Upper lobe of left lung (tissue), 4 donors: ENCODE measurements around the gene IGSF5.

ENCODE experiments used
- POLR2AphosphoS5 ChIP-seq, 2 donors: sonication (generic); formaldehyde crosslinking; IDR thresholded peaks; one replicate each; pipeline ENCODE4 v1.5.1; 2017; ENCODE audit warnings: antibody characterized with exemption in 2 of 2
- TF ChIP-seq, protein P1 (sequence below), 6 experiments: fragments of 450-650 bp in 4 of 6; fragments of 200-600 bp in 2 of 6; sonication (generic) in 2 of 6; IDR thresholded peaks; one replicate each; pipeline ENCODE4 v1.5.1; 2016 to 2019; ENCODE audit warnings: antibody characterized with exemption in 6 of 6

DNA sequence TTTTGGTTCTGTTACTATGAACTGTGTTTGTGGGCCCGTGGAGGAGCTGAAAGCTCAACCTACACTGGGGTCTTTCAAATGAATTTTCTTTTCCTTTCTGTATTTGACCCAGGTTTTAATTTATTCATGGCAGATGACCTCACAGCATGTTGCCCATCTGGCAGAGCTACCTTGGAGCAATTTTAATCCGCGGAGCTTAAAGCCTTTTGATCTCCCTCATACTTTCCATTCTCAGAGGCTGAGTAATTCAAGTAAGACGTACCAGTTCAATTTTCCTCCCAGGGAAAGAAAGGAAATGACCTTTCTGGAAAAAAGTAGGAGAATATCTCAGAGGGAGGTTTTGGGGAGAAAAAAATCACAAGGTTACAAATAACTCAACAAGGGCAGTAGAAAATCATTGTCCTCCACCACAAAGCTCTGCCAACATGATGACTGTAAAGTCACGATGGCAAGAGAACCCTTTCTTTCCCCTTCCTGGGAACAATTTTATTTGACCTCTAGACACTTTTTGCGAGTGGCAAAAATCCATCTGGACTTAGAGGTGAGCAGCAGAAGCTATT is 100.7 kb downstream of the IGSF5 start:
- TF ChIP-seq POLR2AphosphoS5 (IDR thresholded peaks at IDR 0.05): no peak
- TF ChIP-seq, protein P1, sequence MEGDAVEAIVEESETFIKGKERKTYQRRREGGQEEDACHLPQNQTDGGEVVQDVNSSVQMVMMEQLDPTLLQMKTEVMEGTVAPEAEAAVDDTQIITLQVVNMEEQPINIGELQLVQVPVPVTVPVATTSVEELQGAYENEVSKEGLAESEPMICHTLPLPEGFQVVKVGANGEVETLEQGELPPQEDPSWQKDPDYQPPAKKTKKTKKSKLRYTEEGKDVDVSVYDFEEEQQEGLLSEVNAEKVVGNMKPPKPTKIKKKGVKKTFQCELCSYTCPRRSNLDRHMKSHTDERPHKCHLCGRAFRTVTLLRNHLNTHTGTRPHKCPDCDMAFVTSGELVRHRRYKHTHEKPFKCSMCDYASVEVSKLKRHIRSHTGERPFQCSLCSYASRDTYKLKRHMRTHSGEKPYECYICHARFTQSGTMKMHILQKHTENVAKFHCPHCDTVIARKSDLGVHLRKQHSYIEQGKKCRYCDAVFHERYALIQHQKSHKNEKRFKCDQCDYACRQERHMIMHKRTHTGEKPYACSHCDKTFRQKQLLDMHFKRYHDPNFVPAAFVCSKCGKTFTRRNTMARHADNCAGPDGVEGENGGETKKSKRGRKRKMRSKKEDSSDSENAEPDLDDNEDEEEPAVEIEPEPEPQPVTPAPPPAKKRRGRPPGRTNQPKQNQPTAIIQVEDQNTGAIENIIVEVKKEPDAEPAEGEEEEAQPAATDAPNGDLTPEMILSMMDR (IDR thresholded peaks at IDR 0.05): no peak
